NCI-H748 (cell line): ENCODE results near the gene MYO10.

ENCODE experiments used
- DNase-seq: peaks from one replicate; lab custom pipeline; 2025; ENCODE audit not compliant: unreplicated experiment; lab: John Stamatoyannopoulos, UW

The MYO10 gene

DNA sequence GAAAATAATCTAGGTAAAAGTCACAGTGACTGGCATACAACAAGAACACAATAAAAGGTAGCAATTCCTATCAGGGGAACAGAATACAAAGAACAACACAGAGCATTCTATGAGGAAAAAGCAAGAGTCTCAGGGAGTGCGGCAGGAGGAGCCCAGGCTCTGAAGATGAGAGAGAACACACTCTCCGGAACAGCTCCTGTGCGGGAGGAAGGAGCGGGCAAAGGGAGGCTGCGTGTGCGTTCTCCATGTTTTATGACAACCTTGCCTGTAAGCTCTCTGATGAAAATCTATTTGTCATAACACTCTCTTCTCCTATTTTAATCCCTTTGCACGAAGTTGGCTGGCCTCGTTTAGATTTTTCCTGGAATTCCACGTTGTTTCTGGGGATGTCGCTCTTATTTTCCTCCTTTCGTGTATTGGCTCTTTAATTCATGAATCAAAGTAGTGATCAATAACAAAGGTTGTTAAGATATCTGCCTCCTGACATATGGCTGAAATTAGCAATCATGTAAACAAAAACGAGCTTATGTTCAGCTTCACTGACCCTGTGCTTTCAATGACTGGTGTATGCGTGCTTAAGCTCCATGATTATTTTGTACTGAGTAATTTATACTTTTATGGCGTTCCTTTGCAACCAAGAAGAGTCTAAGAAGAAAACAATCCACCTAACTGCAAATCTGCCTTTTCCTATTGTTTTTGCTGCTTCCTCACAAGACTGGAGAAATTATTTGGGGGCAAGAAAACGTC is 109.5 kb downstream of the MYO10 start:
- no peak for DNase-seq

- DNase-seq = no peak
Observed at GRCh38 chr5:16819522-16820167, 116.4 kb downstream of the MYO10 start.

DNA sequence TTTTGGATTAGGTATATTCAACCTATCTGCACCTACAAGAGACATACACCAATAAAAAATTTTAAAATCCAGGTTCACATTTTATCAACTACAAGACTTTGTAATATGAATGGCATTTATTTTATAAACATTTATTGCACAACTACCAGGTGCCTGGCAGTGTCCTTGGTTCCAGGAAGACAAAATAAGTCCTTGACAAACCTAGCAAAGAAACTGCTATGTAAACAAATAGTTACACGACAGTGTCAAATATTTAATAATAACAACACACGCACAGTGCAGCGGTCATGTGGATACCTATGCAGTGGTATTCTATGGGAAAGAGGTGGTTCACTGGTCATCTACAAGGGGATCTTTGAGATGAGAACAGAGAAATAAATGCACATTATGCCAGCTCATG is 120.7 kb downstream of the MYO10 start:
- DNase-seq = no peak

DNA sequence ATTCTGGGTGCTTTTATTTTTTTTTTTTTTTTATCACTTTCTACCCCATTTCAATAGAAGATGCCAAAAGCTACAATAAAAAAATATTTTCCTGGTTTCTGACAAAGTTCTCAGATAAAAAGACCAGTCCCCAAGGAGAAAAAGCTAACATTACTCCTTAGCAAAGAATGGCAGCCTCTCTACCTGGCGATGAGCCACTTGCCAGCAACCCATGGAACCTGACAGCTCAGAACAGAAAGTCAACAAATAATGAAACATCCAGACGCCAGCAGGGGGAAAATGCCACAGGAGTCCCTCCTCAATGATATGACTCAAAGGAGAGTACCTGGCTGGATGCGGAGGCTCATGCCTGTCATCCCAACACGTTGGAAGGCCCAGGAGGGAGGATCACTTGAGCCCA is 123.2 kb downstream of the MYO10 start:
- DNase-seq = peak; percentile 46

- no peak for DNase-seq
Observed at GRCh38 chr5:16812448-16812847, 123.6 kb downstream of the MYO10 start.

GRCh38 chr5:16810208-16810854 is 125.8 kb downstream of the MYO10 start:
- DNase-seq = no peak

- DNase-seq = peak; percentile 40
Observed at GRCh38 chr5:16809395-16810207, 126.5 kb downstream of the MYO10 start.

GRCh38 chr5:16809010-16809394 is 127.1 kb downstream of the MYO10 start:
- no peak for DNase-seq

DNA sequence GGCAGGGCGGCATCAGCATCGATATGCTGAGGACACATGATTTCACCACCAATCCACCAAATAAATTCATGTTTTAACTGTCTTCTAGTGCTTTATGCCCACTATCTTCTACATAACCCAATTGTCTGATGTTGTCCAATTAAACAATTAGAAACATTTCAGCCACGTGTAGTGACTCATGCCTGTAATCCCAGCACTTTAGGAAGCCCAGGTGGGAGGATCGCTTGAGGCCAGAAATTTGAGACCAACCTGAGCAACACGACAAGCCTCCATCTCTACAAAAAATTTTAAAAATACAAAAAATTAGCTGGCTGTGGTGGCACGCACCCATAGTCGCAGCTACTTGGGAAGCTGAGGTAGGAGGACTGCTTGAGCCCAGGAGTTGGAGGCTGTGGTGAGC is 128.1 kb downstream of the MYO10 start:
- no peak for DNase-seq

DNA sequence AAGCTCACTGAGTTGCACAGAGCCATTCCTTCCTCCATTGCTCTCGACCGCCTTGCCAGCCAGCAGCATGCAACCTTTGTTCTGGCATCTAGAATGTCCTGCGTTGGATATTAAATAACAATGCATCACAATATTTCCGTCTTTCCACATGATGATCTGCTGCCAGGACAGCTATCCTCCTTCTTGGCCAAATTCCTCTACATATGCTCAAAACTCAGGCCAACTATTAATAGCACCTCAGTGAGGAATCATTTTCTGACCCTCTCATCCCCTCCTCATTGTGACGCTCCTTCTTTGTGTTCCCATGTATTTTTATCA is 128.6 kb downstream of the MYO10 start:
- DNase-seq = no peak

DNA sequence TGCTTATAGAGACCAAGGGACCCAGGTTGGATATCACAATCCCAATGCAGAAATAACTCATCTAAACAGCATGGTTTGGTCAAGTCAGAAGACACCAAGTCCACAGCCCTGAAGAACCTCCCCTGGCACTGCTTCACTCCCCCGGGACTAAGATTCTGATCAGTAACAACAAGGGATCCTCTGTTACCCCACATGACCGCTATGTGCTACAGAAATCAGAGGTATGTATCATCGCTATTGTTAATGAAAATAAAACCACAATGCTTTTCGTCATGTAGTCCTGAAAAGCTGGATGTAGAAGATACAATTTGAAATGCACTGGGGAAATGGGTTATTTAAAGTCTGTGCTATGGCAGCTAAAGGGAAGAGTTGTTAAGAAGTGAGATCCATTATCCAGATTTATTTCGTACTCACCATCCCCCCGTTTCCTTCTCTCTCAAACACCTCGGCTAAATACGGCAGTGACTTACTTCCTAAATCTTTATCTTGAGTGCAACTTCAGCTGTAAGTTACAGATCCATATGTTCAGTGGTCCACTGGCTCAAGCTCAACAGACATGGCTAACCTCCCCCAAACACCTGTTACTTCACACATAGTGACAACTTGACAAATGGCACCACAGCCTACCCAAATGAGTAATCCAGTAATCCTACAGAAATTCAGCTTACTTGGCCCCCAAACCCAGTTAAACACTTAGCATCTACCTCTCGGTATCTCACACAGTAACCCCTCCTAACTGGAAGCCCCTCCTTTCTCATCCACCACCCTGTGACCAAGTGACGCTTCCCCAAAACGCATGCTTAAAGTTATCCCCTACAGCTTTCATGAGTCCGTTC is 129.2 kb downstream of the MYO10 start:
- no peak for DNase-seq

GRCh38 chr5:16805486-16805885 is 130.6 kb downstream of the MYO10 start:
- DNase-seq = no peak

- DNase-seq = peak; percentile 53
Observed at GRCh38 chr5:16803831-16804230, 132.3 kb downstream of the MYO10 start.

GRCh38 chr5:16800477-16800876 is 135.6 kb downstream of the MYO10 start:
- no peak for DNase-seq

DNA sequence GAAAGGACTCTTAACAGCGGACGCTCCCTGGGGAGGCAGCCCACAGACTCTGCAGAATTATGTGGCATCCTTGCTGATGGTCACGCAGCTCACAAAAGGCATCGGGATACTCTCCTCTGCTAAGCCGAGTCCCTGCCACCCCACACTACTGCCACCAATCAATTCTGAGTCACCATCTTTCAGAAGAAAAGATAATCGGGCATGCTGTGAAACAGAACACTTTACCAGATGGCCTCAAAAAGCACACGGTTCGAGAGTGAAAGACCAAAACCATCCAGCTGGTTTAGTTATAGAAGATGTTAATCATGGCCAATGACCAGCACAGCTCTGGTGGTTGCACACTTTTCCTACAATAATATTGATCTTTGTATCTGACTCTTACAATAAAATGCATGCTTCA is 136.3 kb downstream of the MYO10 start:
- DNase-seq = no peak

DNA sequence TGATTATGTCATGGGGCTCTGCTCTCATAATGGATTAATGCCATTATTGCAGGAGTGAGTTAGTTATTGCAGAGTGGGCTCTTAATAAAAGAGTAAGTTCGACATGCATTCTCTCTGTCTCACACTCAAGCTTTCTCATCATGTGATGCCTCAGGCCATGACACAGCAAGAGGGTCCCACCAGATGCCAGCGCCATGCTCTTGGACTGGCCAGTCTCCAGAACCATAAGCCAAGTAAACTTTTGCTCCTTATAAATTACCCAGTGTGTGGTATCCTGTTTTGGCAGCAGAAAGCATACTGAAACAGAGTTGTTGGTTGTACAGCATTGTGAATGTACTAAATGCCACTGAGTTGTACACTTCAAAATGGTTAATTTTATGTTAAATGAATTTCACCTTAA is 138.1 kb downstream of the MYO10 start:
- DNase-seq = no peak

DNA sequence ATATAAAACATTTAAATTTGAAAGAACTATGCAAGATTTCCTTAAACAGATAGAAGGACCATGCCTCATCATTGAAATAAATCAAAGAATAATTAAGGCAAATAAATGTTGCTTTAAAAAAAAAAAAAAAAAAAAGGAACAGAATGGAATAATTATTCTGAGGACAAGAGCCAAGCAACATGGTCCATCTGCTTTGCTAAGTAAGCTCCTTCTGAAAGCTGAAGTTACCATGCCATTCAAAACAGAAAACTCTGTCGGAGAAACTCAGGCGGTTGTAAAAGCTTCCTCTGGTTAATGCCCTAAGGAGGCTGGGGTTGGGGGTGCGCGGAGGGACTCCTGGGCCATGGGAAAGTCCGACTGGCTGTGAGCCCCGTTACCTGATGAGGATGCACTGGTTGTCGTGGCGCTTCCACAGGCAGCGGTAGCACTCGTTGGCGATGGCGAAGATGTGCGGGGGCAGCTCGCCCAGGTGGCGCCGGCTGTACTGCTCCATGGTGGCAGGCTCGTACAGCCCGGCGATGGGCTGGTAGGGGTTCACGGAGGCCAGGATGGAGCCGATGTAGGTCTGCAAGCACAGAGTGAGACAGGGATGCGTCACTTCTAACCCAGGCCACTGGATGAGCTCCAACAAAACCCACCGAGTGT is 141.7 kb downstream of the MYO10 start:
- no peak for DNase-seq

DNA sequence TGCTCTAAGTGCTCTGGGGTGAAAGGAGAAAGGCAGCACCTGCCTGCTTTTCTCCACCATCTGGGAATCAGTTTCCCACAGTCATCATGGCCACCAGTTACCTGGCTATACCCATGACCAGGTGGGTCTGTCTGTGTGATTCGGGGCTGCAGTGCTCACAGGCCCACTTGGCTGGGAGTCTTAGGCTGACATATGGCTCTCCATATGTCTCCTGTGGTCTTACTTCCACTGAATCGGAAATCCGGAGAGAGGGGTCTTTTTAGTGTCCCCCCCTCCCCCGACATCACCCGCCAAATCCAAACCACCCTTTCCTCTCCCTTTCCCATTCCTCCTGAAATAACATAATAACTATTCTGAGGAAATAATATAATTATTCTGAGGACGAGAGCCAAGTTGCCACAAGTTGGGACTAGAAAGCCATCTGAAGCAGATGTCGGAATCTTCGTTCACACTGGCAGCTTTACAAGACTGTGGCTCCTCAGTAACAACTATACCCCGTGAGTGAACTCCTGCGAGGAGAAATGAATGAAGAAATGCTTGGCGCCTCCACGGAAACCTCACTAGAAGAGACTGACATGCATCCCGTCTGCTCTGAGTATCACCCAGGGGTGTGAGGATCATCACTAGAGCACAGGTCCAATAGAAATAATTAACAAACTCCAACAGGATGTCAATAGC is 143.4 kb downstream of the MYO10 start:
- DNase-seq = no peak

GRCh38 chr5:16791904-16792597 is 144.0 kb downstream of the MYO10 start:
- no peak for DNase-seq
